Pulmonary artery endothelial cell (primary cell): ENCODE measurements around the gene CRIP2. TPM values are rescaled to one million over a fixed set of nuclear protein-coding genes. Genes with fewer than 3 reads are reported as not detected.
A peak's percentile ranks its signal among the peaks of the same experiment; 100 is the strongest.

ENCODE experiments used
- DNase-seq: peaks from one replicate; pipeline ENCODE4 v3.0.0-alpha.2; 2011; ENCODE audit warnings: low read depth, low spot score
- total RNA-seq: library from RNA; depleted of rRNA; stranded (reverse); fragments of >200 nt; gene quantifications from 2 replicates; pipeline ENCODE4 v1.2.3, GENCODE V29; 2014

The CRIP2 gene, protein sequence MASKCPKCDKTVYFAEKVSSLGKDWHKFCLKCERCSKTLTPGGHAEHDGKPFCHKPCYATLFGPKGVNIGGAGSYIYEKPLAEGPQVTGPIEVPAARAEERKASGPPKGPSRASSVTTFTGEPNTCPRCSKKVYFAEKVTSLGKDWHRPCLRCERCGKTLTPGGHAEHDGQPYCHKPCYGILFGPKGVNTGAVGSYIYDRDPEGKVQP
- 166 and 183 TPM in 2 replicates for total RNA-seq

DNA sequence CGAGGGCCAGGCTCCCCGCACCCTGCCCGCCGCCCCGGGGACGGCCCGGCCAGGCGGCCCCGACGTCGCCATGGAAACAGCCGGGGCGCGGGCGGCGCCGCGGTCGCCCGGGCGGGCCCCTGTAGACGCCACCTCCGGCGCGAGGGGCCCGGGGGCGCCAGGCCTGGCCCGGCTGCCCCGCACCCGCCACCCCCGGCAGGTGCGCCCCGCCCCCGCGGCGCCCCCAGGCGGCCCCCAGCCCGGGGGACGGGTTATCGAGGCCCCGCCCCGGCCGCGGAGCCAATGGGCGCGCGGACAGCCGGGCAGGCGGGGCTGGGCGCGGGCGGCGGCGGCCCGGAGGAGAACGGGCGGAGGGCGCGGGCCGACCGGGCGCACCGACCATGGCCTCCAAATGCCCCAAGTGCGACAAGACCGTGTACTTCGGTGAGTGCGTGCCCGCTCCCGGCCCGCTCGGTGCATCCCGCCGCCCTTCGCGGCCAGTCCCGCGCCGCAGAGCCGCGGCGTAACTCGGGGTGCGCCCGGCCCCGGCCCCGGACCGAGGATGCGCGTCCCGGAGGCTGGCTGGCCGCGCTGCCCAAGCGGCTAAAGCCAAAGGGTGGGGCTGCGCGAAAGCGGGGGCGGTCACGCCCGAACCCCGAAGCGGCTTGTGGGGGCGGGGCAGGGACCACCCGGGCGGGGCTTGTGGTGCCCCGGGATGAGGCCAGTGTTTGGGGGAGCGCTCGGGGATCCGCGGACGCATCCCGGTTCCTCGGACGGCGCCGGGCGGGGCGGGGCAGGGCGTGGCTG lies at the start of gene CRIP2:
Gene CRIP2, plus strand, starts transcription at position 339 of the 786 bp plus-strand sequence. Its CDS starts 42 bp downstream, at position 381.
- no peak for DNase-seq

DNA sequence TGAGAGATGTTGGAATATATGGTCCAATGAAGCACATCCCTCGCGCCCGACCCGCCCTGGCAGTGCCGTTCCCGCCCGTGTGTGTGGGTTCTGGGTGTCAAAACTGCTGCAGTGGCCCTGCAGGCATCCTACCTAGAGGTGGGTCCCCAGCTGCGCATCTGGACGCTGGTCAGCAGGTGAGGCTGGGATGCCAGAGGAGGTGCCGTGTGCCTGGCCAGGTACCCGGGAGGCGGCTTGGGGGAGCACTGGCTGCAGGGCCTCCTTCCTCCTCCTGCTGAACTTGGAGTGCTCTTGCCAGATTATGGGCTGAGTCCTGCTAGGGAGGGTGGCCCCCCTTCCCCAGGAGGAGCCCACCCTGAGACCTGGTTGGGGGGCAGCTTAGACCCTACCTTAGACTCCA lies 49.8 kb upstream of the CRIP2 start:
- DNase-seq: no peak

DNA sequence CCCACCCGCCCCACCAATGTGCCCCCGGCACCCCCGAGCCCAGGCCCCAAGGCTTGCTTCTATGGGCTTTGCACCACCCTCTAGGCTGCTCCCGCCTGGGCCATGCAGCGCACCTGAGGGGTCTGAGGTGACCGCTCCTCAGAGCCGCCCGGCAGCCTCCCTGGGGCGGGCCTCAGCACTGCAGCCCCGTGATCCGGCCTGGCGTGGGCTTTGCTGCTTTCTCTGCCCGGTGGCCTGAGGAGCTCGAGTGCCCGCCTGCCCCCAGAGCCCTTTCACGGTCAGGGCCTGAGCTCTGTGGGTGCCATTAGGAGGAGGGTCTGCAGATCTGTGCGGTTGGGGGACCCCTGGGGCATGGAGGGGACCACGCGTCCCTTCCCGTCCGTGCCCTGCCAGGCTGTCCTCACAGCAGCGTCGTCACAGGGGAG lies 48.8 kb upstream of the CRIP2 start:
- no peak for DNase-seq

GRCh38 chr14:105426416-105427130 lies 48.0 kb upstream of the CRIP2 start:
- no peak for DNase-seq

DNA sequence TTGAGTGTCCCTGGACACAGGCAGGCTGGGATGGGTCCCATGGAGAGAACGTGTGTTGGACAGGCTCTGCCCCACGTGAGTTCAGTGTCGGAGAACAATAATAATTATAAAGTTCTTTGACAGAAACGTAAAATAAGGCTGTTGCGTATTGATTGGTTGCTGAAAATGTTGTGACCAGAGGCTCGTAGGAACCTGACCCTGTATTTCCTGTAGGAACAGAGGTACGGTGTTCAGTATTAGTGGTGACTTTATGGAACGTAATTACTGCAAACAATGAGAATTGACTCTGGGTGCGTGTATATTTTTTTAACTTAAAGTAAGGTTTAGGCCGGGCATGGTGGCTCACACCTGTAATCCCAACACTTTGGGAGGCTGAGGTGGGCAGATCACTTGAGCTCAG lies 47.2 kb upstream of the CRIP2 start:
- no peak for DNase-seq

- DNase-seq: no peak
Measured at GRCh38 chr14:105427936-105428485, 46.6 kb upstream of the CRIP2 start.

DNA sequence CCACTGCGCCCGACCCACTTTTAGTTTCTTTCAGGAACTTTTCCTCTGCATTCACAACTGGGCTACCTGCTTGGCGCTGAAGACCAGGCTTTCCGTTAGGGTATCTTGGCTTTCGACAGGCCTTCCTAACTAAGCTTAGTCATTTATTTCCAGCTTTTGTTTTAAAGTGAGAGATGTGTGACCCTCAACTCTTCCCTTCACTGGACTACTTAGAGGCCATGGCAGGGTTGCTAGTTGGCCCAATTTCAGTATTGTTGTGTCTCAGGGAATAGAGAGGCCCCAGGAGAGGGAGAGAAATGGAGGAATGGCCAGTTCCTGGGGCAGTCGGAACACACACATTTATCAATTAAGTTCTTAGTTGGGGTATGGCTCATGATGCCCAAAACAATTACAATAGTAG lies 44.6 kb upstream of the CRIP2 start:
- peak; percentile 71 for DNase-seq

- DNase-seq: peak; percentile 73
Measured at GRCh38 chr14:105430565-105430964, 44.1 kb upstream of the CRIP2 start.

- DNase-seq: no peak
Measured at GRCh38 chr14:105431256-105431655, 43.4 kb upstream of the CRIP2 start.

DNA sequence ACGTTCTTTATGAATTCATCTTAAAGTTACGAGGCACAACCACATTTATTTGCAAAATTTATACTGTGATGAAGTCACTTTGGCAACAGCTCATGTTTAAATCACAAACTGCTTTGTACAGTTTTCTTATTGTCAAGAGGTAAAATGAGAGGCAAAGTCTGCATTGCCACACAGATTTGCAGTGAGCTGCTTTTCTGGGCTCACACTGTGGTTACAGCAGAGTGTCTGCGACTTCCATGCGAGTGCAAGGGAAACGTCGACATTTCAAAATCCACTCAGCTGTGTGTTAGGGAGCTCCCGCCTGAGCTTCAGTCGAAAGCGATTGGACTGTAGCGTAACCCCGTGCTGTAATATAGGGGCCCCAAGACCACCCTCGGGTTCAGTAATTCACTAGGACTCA lies 42.0 kb upstream of the CRIP2 start:
- no peak for DNase-seq

GRCh38 chr14:105433161-105433605 lies 41.4 kb upstream of the CRIP2 start:
- no peak for DNase-seq

- no peak for DNase-seq
Measured at GRCh38 chr14:105436402-105436801, 38.2 kb upstream of the CRIP2 start.

DNA sequence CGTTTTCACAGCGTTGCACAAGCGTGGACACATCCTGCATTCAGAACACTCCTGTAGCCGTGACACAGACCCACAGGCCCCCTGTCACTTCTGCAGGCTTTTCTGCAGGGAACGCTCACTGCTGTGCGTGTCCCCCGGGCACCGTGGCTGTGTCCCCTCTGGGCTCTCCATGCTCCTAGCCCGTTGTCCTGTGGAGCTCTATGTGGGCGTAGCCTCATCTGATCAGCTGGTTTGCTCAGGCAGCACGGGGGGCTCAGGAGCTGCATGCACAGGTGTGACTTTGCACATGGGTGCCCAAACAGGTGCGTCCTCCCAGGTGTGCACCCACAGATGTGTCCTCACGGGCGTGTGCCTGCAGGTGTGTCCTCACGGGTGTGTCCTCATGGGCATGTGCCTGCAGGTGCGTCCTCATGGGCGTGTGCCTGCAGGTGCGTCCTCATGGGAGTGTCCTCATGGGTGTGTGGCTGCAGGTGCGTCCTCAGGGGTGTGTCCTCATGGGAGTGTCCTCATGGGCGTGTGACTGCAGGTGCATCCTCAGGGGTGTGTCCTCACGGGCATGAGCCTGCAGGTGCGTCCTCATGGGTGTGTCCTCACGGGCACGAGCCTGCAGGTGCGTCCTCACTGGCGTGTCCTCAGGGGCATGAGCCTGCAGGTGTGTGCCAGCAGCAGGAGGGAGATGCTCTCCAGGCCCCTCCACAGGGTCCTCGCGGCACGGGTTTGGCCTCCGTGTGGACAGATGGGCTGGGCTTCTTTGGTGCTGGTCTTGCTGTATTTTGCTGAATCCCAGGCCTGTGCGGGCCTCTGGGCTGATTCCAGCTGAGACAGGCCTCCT lies 37.5 kb upstream of the CRIP2 start:
- no peak for DNase-seq

- no peak for DNase-seq
Measured at GRCh38 chr14:105437723-105438500, 36.7 kb upstream of the CRIP2 start.

- DNase-seq: no peak
Measured at GRCh38 chr14:105439179-105439578, 35.4 kb upstream of the CRIP2 start.

- peak; percentile 33 for DNase-seq
Measured at GRCh38 chr14:105439710-105440553, 34.7 kb upstream of the CRIP2 start.

DNA sequence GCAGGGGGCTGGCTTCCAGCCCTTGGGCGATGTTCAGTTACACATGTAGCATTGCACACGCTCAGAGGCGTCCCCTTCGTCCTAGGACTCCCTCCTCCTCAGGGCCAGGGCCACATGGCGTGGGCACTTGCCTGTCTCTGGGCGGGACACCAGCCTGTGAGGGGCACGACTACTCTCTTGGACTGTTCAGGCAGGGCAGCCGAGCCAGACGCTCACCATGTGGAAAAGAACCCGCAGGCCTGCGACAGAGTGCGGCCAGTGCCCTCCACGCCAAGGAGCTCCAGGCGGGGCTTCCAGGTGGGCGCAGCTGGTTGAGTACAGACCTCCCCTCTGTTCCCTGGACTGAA lies 34.1 kb upstream of the CRIP2 start:
- no peak for DNase-seq

GRCh38 chr14:105440992-105441391 lies 33.6 kb upstream of the CRIP2 start:
- no peak for DNase-seq

DNA sequence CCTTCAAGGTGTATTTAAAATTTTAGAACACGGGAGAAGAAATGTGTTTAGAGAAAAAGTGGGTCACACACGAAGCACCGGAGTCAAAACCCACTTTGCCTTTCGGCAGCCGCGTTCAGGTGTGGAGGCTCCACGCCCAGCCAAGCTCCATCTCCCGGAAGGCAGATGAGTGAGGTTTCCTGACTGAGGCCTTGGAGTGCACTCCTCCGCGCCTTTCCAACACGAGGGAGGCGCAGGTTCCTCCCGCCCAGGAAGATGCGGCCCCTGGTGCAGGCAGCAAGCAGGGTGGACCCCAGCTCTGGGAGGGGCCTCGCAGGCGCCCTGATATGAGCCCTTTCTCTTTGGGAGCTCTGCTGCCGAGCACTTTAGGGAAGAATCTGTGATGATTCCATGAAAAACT lies 32.5 kb upstream of the CRIP2 start:
- no peak for DNase-seq
